Stimulated activated naive CD8-positive, alpha-beta T cell treated with anti-CD3 and anti-CD28 coated beads, Interleukin-15, Interleukin-2, amounts not matched to agents 100 U/mL and 50 U/mL, for 24 hours (primary cell): Measurements from ENCODE around the gene MTTP.
"Not testable (repeated sequence)": the region's sequence is repeated elsewhere in the genome, so short reads cannot be mapped to it uniquely, and the experiment has no call there.

Experiments
- ATAC-seq: fragments of 150-1000 bp; cut with Tn5 transposase; one replicate; pipeline ENCODE4 v1.10.0; 2021
- DNase-seq: peaks from one replicate; pipeline ENCODE4 v3.0.0; 2021

MTTP gene

DNA sequence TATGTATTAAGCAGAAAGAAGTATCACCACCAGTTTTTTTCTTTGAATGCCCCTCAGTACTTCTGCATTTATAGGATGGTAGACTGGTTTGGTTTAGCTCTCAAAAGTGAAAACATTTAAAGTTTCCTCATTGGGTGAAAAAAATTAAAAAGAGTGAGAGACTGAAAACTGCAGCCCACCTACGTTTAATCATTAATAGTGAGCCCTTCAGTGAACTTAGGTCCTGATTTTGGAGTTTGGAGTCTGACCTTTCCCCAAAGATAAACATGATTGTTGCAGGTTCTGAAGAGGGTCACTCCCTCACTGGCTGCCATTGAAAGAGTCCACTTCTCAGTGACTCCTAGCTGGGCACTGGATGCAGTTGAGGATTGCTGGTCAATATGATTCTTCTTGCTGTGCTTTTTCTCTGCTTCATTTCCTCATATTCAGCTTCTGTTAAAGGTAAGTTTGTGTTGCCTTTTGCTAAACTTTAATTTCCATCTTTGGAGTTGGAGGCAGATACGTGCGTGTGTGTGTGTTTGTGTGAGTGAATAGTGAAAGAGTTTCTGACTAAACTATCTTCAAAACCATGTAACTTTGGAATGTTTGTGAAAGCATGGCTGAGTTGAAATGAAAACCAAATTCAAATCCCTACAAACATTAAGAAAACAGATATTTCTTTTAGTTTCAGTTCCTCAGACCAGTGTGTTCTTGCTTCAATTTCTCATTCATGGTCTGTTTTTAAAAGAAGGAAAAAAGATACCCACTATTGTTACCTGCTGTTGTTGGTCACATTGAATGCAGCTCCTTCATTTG, at the start of gene MTTP:
MTTP (plus strand) TSS at position 295 of the 795 bp plus-strand sequence; CDS start at position 381, 86 bp downstream.
- ATAC-seq (no peak), DNase-seq (no peak)

DNA sequence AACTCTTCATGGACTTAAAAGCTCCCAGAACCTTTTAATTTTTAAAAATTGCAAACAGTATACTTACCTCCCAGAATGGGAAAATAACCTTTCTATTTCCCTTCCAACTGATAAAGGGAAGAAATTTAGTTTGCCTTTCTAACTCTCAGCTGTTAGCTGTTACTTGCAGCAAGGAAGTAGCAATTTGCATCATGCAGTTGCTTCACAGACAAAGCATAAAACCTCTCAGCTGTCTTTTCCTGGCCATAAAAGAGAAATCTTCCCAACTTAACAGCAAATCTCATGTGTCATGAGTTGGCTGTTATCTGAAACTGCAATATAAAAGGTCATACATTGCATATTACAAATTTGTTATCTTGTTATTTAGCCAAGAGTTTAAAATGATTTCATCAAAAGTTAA, 45.4 kb upstream of the MTTP start:
- ATAC-seq (no peak), DNase-seq (no peak)

- ATAC-seq (no peak), DNase-seq (no peak)
Measured at GRCh38 chr4:99529956-99530355, 44.7 kb upstream of the MTTP start.

DNA sequence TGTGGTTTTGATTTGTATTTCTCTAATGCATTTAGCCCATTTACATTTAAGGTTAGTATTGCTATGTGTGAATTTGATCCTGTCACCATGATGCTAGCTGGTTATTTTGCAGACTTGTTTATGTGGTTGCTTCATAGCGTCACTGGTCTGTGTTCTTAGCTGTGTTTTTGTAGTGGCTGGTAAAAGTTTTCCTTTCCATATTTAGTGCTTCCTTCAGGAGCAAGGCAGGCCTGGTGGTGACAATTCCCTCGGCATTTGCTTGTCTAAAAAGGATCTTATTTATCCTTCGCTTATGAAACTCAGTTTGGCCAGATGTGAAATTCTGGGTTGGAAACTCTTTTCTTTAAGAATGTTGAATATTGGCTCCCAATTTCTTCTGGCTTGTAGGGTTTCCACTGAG, 39.9 kb upstream of the MTTP start:
- not testable (repeated sequence) for DNase-seq, ATAC-seq

- DNase-seq = no peak
- no peak for ATAC-seq
Measured at GRCh38 chr4:99536271-99536670, 38.4 kb upstream of the MTTP start.

GRCh38 chr4:99536848-99537247, 37.8 kb upstream of the MTTP start:
- DNase-seq = no peak
- no peak for ATAC-seq

GRCh38 chr4:99537674-99538073, 37.0 kb upstream of the MTTP start:
- ATAC-seq (no peak), DNase-seq (no peak)

GRCh38 chr4:99540277-99540939, 34.2 kb upstream of the MTTP start:
- no peak for DNase-seq
- ATAC-seq = no peak

GRCh38 chr4:99552872-99553271, 21.8 kb upstream of the MTTP start:
- DNase-seq = no peak
- no peak for ATAC-seq

DNA sequence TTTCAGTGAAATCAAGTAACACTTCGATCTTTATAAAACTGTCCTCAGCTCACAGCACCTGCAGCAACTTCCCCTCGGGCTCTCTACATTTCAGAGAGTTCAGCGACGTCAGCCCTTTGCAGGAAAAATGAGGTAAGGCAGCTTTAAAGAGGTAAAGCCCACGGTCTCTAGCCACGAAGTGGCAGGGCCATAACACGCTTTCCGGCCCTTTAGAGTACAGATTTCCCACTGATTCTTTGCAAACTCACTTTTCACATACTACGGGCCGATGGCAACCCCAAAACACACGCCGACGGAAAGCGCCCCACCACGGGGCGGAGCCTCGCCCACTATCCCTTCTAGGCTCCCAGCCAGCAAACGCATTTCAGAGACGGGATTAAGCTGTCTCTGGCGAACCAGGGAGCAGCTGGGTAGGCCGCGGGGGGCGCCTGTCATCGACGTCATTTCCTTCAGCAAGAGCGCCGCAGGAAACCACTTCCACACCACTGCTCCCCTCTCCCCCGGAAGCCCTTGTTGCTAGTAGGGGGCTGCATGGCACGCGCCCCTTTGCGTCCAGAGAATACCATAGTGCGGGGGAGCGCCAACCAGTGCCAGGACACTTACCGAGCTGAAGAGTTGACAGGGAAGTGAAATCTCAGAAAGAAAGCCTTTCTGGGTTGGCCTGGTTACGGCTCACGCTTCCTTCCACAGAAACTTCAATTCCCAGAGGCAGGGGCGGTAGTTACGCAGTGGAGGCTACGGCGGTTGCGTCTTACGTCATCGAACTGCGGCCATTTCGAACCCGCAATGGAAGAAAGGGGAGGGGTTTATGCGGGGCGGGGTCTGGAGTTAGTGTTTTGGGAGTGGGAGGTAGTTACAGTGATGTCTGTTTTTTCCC, 11.1 kb upstream of the MTTP start, which contains the start of gene TRMT10A:
TRMT10A (minus strand) TSS at position 730 of the 877 bp plus-strand sequence. CDS start 4,701 bp downstream, outside the sequence.
- DNase-seq (peak; percentile 93), ATAC-seq (peak; percentile 98)

DNA sequence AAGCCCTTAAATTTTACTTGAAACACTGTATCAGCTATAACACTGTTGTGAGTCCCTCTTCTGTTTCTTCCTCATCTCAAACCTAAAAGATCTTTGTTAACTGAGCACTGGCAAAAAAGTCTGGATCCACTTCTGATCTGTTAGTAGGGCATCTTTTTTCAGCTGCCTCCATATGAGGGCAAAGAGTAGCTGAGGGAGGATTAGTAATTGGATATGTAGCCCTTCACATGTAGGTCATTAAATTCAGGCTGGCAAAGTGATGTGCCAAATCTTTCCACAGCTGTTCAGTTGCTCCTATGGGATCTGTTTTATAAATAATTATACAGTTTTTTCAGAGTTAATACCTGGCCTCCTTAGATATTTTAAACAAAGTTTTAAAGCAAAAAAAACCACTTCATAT, 9.7 kb upstream of the MTTP start:
- DNase-seq = no peak
- ATAC-seq = no peak

- no peak for ATAC-seq
- no peak for DNase-seq
Measured at GRCh38 chr4:99571883-99572282, 2.7 kb upstream of the MTTP start.

GRCh38 chr4:99572527-99573240, 1.9 kb upstream of the MTTP start:
- no peak for DNase-seq
- no peak for ATAC-seq

DNA sequence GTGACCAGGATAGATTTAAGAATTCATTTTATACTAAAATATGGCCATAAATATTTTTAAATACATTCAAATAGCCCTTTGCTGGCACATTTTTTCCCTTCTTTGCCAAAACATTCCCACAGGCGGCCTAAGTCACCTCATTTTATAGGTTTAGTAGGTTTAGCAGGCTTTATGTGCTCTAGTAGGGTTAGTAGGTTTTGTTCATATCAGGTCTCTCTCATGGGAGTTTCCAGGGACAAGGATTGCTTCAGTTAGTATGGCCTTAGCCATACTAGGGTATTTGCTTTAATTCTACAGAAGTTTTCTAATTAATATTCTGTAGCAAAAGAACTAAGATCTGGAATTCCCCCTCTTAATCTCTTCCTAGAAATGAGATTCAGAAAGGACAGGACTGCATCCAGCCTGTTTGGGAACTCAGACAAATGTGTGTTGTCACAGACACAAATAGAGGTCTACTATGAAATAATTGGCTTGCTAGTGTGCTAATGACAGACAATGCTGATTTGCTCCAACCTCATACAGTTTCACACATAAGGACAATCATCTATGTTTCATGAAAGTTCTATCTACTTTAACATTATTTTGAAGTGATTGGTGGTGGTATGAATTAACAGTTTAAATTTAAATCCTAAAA, 772 bp upstream of the MTTP start:
- DNase-seq (no peak), ATAC-seq (no peak)

- ATAC-seq = no peak
- no peak for DNase-seq
Measured at GRCh38 chr4:99578714-99579113, 4.1 kb downstream of the MTTP start.

- no peak for ATAC-seq
- DNase-seq = no peak
Measured at GRCh38 chr4:99585516-99585915, 10.9 kb downstream of the MTTP start.

- DNase-seq = no peak
- no peak for ATAC-seq
Measured at GRCh38 chr4:99586322-99586721, 11.7 kb downstream of the MTTP start.

DNA sequence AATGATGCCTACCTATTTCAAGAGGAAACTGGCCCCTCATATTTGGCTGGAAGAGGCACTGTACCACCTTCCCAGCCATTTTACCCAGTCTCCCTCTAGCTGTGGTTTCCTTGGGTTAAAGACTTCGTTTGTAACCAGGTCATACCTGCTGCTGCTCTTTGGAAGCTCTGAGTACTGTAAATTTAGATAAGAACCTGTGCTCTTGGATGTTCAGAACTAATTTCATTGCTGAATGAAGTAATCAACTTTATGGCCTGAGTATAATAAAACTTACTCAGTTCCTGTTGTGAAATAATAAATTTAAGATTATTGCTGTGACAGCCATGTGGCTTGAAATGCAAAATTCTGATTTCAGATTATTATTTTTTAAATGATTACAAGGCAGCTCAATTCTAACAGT, 12.2 kb downstream of the MTTP start:
- ATAC-seq (no peak), DNase-seq (no peak)

DNA sequence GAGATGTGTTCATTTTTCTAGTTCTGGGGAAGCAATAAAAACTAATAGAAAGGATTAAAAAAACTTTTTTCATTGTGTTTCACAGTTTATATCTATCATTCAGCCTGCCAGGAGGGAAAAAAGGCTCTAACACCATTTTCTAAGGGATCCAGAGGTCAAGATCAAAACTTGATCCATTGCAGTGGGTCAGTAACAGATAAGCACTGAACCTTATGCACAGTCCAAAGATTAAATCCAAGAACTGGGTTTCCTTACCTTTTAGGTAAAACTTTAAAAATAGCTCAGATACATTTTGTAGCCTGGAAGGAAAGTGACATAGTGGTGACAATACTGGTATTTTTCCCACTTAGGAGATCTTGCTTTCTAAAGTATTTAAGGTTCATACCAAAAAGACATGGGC, 12.7 kb downstream of the MTTP start:
- no peak for DNase-seq
- no peak for ATAC-seq

GRCh38 chr4:99587803-99588202, 13.2 kb downstream of the MTTP start:
- no peak for ATAC-seq
- DNase-seq = no peak

DNA sequence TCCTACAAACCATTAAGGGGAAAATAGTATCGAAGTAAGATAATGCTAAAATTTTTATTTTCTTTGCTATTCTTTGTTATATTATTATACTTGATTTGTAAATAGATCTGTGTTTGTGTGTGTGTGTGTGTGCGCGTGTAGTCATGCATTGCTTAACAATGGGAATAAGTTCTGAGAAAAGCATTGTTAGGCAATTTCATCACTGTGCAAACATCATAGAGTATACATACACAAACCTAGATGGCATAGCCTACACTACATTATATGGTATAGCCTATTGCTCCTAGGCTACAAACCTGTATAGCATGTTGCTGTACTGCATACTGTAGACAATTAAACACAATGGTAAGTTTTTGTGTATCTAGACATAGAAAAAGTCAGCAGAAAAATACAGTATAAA, 17.1 kb downstream of the MTTP start:
- no peak for ATAC-seq
- no peak for DNase-seq
